Ascending aorta (tissue), 2 donors: Measurements from ENCODE around the gene PPP2R5A. TPM values are rescaled to one million over a fixed set of nuclear protein-coding genes. Genes with fewer than 3 reads are reported as not detected.

Source experiments
- DNase-seq, 2 donors: peaks; one replicate each; pipeline ENCODE4 v3.0.0-alpha.2; 2019; ENCODE audit warnings: low spot score in 2 of 2
- H3K27ac ChIP-seq, 2 donors: fragments of 200-600 bp; sonication (generic); one replicate each; pipeline ENCODE4 v1.5.1; 2016 to 2017; ENCODE audit warnings: mild to moderate bottlenecking in 1 of 2
- H3K27me3 ChIP-seq: fragments of 200-600 bp; sonication (generic); one replicate; pipeline ENCODE4 v1.5.1; 2017
- H3K36me3 ChIP-seq, 2 donors: fragments of 200-600 bp; sonication (generic); one replicate each; pipeline ENCODE4 v1.5.1; 2016
- H3K4me1 ChIP-seq, 2 donors: fragments of 200-600 bp; sonication (generic); one replicate each; pipeline ENCODE4 v1.5.1; 2016 to 2017; ENCODE audit warnings: mild to moderate bottlenecking in 1 of 2
- H3K4me3 ChIP-seq, 2 donors: fragments of 200-600 bp; sonication (generic); one replicate each; pipeline ENCODE4 v1.5.1; 2016 to 2017; ENCODE audit warnings: mild to moderate bottlenecking in 1 of 2
- H3K9me3 ChIP-seq, 2 donors: fragments of 200-600 bp; sonication (generic); one replicate each; pipeline ENCODE4 v1.5.1; 2016
- CTCF ChIP-seq, 3 experiments: fragments of 200-600 bp in 2 of 3; fragments of 450-650 bp in 1 of 3; sonication (generic) in 2 of 3; IDR thresholded peaks; one replicate each; pipeline ENCODE4 v1.5.1; 2016 to 2019; ENCODE audit warnings: antibody characterized with exemption in 3 of 3, mild to moderate bottlenecking in 1 of 3, moderate library complexity in 1 of 3
- intact Hi-C: fragments of 100-400 bp; cut with DNase I; formaldehyde crosslinking; loops from one replicate; pipeline ENCODE4 v1.15.1; 2023
- total RNA-seq: library from RNA; depleted of rRNA; stranded (reverse); fragments of >200 nt; gene quantifications from one replicate; pipeline ENCODE4 v1.1.0, GENCODE V29; 2016

Gene PPP2R5A
- total RNA-seq, 1 donor from 2014 or later: 64.7 TPM

GRCh38 chr1:212293579-212293978 lies 8.4 kb downstream of the PPP2R5A start:
- Histone ChIP-seq H3K27me3 (no peaks in the 10 kb centered on the region), H3K9me3 (no peaks in the 10 kb centered on the region), H3K27ac (no peak overlapping the region), H3K4me3 (no peak overlapping the region), H3K36me3 (no peaks in the 10 kb centered on the region), H3K4me1 (peaks cover 4 to 38% of the 10 kb centered on the region in 2 donors)
- no peak for TF ChIP-seq CTCF (IDR thresholded peaks at IDR 0.05)
- intact Hi-C loops: loop anchor here (5.0 kb wide), 1 partner anchor 221 kb away; no protein-coding TSS in a partner anchor
- DNase-seq: no peak

DNA sequence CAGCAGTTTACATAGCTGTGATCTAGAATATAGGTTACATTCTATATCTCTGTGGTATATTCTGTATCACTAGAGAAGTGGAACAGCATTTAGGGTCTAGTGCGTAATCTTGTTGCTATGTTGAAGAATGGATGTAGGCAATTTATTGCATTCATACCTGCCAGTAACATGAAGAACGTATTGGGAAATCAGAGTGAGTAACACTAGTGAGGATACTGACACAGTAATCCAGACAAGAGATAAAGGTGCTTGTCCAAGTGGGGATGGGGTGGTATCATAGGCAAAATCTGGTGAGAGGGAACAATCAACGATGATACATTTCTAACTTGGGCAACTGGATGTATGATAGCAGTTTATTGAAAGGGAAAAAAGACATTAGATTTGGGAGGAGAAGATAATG lies 9.8 kb downstream of the PPP2R5A start:
- Histone ChIP-seq H3K4me1 (peaks cover 4 to 34% of the 10 kb centered on the region in 2 donors), H3K36me3 (no peaks in the 10 kb centered on the region), H3K4me3 (no peak overlapping the region), H3K27ac (no peak overlapping the region), H3K9me3 (no peaks in the 10 kb centered on the region), H3K27me3 (no peaks in the 10 kb centered on the region)
- no peak for TF ChIP-seq CTCF (IDR thresholded peaks at IDR 0.05)
- intact Hi-C loops: loop anchor here (5.0 kb wide), 1 partner anchor 223 kb away; no protein-coding TSS in a partner anchor
- no peak for DNase-seq

DNA sequence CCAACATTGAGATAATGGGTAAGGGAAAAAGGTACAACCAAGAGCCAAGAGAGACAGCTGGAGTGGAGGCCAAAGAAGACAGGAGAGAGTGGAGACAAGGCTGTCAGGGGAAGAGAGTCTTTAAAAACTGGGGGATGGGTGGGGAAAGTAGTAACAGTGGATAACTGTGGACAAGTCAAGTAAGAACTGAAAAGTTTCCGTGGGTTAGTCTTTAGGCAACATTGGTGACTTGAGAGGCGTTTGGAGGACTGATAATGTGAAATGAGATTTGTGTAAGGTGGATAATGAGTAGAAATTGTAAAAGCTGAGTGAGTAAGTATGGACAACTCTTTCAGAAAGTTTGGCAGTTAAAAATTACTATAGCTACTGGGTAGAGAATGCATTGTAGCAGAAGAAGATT lies 10.4 kb downstream of the PPP2R5A start:
- Histone ChIP-seq H3K4me3 (no peak overlapping the region), H3K36me3 (no peaks in the 10 kb centered on the region), H3K9me3 (no peaks in the 10 kb centered on the region), H3K27ac (no peak overlapping the region), H3K27me3 (no peaks in the 10 kb centered on the region), H3K4me1 (peaks cover 4 to 33% of the 10 kb centered on the region in 2 donors)
- intact Hi-C loops: no loop called here
- no peak for DNase-seq
- TF ChIP-seq CTCF (IDR thresholded peaks at IDR 0.05): no peak

DNA sequence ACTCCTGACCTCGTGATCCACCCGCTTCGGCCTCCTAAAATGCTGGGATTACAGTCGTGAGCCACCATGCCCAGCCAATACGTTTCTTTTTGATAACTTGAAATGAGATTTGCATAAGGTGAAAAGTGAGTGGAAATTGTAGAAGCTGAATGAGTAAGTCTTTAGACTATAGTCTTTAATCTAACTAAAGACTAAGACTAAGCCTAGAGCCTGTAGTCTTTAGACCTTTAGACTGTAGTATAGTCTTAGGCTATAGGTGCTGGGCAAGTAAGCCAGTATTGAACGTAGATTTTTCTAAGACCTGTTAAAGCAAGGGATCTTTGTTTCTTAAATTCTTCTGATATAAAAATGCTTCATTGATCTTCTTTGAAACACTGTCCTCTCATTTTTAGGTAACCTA lies 12.1 kb downstream of the PPP2R5A start:
- no peaks in the 10 kb centered on the region for H3K27me3 ChIP-seq
- H3K36me3 ChIP-seq: no peaks in the 10 kb centered on the region
- H3K27ac ChIP-seq: no peak overlapping the region
- no peak for DNase-seq
- no peak overlapping the region for H3K4me3 ChIP-seq
- intact Hi-C loops: no loop called here
- no peaks in the 10 kb centered on the region for H3K9me3 ChIP-seq
- TF ChIP-seq CTCF (IDR thresholded peaks at IDR 0.05): no peak
- H3K4me1 ChIP-seq: peaks cover 4 to 29% of the 10 kb centered on the region in 2 donors

GRCh38 chr1:212301580-212301979 lies 16.4 kb downstream of the PPP2R5A start:
- Histone ChIP-seq H3K36me3 (no peaks in the 10 kb centered on the region), H3K27ac (peak overlapping the region; percentile 56 to 65), H3K27me3 (no peaks in the 10 kb centered on the region), H3K4me1 (peaks cover 3 to 23% of the 10 kb centered on the region in 2 donors), H3K9me3 (no peaks in the 10 kb centered on the region), H3K4me3 (peak overlapping the region in 1 of 2 donors; percentile 15)
- TF ChIP-seq CTCF (IDR thresholded peaks at IDR 0.05): no peak
- no peak for DNase-seq
- intact Hi-C loops: loop anchor here (5.0 kb wide), 1 partner anchor 151 kb away; no protein-coding TSS in a partner anchor
